GM12874 (cell line): ENCODE results near the gene ANKRD65.

Experiments
- TF ChIP-seq, protein P1 (sequence below): IDR thresholded peaks from 2 replicates; pipeline ENCODE4 v1.5.1; 2011; ENCODE audit warnings: low read depth, mild to moderate bottlenecking, control low read depth, low read length, moderate library complexity; ENCODE audit not compliant: insufficient read depth

Gene ANKRD65

DNA sequence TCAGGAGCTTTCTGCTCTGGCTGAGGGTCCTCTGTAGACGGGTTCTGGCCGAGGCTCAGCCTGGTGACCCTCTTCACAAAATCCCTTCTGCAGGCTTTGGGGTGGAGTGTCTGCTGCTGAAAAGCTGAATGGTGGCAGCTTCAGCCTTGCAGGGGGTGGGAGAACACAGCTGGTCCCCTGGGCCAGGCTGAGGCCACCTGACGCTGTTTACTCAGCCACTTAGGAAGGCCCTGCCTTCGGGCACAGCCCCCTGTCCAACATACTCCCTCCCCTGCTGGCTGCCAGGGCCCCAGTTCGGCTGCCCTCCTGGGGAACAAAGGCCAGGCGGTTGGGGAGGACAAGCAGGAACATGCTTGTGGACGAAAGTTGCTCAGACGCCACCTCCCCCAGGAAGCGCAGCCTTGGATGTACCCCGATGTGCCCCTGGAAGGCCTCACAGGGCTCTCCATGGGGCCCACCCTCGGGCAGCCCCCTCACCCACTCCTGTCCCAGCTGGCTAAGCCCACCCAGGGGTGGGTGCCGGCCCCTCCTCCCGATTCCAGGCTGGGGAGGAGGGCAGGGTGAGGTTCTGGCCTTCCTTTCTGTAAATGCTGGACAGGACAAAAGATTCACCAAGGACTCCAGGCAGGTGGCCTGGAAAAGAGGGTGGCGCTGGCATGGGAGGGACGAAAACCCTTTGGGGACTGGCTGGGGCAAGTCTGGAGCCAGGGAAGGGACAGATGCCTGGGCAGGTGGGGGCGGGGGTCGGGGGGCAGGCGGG, at the start of gene ANKRD65:
TSS of gene ANKRD65 (minus strand) at position 130 of the 760 bp plus-strand sequence. CDS start 271 bp downstream, outside the sequence.
- TF ChIP-seq, protein P1, sequence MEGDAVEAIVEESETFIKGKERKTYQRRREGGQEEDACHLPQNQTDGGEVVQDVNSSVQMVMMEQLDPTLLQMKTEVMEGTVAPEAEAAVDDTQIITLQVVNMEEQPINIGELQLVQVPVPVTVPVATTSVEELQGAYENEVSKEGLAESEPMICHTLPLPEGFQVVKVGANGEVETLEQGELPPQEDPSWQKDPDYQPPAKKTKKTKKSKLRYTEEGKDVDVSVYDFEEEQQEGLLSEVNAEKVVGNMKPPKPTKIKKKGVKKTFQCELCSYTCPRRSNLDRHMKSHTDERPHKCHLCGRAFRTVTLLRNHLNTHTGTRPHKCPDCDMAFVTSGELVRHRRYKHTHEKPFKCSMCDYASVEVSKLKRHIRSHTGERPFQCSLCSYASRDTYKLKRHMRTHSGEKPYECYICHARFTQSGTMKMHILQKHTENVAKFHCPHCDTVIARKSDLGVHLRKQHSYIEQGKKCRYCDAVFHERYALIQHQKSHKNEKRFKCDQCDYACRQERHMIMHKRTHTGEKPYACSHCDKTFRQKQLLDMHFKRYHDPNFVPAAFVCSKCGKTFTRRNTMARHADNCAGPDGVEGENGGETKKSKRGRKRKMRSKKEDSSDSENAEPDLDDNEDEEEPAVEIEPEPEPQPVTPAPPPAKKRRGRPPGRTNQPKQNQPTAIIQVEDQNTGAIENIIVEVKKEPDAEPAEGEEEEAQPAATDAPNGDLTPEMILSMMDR, result no peak

DNA sequence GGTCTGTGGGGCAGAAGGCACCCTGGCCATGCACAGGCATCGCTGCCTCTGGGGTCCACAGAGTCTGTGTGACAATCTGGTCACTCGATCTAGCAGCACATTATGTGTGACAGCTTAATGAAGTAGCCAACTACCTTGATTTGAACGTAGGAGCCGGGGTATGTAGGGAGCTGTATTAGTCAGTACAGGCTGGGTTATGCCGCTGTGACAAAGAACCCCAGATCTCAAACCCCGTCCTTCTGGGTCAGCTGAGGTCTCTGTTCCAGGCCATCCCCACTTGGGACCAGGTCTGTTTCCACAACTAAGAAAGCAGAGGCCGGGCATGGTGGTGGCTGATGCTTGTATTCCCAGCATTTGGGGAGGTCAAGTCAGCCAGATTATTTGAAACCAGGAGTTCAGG, 42.2 kb upstream of the ANKRD65 start:
- TF ChIP-seq, protein P1, result no peak

DNA sequence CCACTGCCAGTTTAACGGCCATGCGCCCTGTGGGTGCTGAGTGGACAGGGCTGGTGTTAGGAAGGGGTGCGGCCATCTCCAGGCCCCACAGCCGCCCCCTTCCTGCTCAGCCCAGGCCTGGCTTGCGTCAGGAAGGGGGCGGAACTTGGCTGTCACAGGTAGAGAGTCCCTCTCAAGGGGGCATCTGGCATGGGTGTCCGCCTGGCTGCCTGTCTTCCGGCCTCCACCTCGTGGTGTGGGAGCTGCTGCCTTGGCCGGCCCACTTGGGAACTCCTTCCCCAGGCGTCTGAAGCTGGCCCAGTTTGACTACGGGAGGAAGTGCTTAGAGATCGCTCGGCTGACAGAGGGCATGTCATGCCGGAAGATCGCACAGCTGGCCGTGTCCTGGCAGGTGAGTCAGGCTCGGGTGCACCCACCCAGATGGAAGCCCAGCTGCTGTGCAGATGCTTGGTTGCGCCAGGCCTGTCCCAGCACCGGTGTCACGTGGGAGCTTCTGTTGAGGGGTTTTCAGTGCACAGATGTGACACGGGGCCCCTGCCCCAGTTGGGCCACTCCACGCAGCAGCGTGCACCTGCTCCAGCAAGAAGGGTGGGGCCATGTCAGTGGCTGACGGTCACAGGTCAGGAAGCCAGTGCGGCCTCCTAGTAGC, 41.4 kb upstream of the ANKRD65 start:
- TF ChIP-seq, protein P1, result no peak

DNA sequence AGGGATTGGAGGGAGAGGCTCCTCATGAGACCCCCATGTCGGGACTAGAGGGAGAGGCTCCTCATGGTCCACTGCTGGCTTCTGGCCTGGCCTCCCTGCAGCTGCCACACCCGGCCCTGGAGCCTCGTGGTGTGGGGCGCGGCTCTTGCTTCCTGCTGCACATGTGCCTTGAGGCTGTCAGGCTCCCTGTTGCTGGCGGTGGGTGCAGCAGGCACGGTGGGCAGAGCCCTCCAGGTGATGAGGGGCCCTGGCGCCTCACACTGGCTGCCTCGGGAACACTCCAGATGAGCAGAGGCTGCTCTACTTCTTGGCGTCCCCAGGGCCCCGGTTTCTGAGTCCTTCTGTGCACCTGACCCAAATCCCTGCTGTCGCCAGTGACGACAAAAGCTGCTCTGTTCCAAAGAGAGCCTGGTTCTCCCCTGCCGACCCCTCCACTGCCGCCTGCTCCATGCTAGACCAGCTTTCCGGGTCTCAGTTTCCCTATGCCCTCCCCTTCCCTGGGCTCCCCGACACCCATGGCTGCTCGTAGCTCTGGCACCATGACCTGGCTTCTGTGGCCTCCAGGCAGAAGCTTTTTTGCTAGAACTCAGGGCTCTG, 40.7 kb upstream of the ANKRD65 start:
- TF ChIP-seq, protein P1, result no peak

DNA sequence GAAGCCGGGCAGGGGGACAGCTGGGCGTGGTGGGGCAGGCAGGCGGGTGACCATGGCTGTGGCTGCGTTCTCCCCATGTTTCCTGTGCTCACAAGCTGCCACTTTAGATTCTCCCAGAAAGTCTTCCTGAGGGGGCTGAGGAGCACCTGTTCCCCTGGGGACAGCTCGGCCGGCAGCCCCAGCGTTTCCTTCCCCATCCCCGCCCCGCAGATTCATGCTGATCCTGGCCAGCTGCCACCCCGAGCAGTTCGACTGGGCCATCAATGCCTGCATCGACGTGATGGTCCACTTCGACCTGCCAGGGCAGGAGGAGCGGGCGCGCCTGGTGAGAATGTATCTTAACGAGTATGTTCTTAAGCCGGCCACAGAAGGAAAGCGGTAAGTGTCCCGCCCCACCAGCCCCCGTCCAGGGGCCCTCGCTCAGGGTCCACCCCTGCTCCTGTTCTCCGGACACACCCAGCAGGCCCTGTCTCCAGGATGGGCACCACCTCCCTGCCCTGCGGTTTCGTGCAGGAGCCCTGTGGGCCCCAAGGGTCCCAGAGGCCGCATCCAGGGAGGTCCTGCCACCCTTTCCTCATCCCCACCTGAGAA, 39.6 kb upstream of the ANKRD65 start:
- TF ChIP-seq, protein P1, result no peak

DNA sequence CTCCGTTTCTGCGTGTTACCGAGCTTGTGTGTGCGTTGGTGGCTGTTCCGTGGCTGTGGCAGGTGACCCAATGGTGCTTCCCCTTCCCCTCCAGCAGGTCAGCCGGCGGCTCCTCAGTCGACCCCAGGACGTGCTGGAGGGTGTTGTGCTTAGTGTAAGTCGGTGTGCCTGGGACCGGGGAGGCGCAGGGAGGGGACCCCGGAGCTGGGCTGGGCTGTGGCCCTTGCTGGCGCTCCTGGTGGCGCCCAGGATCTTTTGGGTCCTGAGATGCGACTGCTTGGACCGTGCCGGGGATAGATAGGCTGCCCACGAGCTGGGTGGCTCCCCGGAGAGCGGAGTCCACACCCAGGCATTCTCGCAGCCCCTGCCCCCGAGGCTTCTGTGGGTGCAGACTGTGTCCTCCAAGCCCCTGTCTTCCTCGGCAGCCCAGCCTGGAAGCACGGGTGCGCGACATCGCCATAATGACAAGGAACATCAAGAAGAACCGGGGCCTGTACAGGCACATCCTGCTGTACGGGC, 34.3 kb upstream of the ANKRD65 start:
- TF ChIP-seq, protein P1, result no peak

DNA sequence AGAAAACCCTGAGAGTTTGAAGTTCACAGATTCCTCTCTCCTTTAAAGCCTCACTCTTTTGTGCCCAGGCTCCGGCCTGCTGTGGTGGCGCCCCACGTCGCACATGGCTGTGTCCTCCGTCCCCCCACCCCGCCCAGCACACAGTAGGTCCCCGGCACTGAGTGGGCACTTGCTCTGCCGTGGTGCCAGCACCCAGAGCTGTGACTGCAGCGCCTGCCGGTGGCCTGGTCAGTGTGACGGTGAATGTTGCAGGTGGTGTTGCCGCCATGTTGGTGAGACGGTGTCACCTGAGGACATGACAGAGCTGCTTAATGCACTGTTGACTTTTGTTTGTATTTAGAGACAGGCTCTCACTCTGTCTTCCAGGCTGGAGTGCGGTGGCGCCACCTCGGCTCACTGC, 31.8 kb upstream of the ANKRD65 start:
- TF ChIP-seq, protein P1, result no peak
